Measurements from ENCODE around the gene TNNI3K. TPM values are rescaled to one million over a fixed set of nuclear protein-coding genes. Genes with fewer than 3 reads are reported as not detected.
"Not testable (repeated sequence)": the region's sequence is repeated elsewhere in the genome, so short reads cannot be mapped to it uniquely, and the experiment has no call there.

TNNI3K gene
- total RNA-seq, 2 donors from 2014 or later, result 0.59 to 0.96 TPM

DNA sequence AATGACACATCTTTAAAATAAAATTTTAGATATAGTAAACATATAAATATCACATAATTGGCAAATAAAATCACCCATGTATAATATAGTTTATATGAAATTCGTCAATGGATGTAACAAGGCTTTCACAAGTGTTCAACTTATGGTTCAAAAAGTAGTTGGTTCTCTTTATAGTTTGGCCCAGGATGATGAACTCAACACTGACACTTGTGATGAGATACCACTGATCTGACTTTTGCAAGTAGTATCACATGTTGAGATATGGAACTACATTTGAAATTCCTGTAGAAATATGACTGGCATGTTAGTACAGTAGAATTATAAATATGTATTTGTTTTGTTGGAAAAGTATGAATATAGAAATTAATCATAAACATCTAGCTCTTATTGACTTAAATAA lies 1.8 kb downstream of the TNNI3K start:
- Histone ChIP-seq H3K9ac (ENCODE audit: low read depth in 2 of 2, low read length in 2 of 2) (no peak overlapping the region), H3K27ac (no peak overlapping the region), H3K4me1 (no peaks in the 10 kb centered on the region), H3K4me3 (no peak overlapping the region), H3K36me3 (no peaks in the 10 kb centered on the region), H3K27me3 (no peaks in the 10 kb centered on the region), H3K9me3 (no peaks in the 10 kb centered on the region)
- intact Hi-C loops (cut with DNase I), result no loop called here
- TF ChIP-seq, protein P1, sequence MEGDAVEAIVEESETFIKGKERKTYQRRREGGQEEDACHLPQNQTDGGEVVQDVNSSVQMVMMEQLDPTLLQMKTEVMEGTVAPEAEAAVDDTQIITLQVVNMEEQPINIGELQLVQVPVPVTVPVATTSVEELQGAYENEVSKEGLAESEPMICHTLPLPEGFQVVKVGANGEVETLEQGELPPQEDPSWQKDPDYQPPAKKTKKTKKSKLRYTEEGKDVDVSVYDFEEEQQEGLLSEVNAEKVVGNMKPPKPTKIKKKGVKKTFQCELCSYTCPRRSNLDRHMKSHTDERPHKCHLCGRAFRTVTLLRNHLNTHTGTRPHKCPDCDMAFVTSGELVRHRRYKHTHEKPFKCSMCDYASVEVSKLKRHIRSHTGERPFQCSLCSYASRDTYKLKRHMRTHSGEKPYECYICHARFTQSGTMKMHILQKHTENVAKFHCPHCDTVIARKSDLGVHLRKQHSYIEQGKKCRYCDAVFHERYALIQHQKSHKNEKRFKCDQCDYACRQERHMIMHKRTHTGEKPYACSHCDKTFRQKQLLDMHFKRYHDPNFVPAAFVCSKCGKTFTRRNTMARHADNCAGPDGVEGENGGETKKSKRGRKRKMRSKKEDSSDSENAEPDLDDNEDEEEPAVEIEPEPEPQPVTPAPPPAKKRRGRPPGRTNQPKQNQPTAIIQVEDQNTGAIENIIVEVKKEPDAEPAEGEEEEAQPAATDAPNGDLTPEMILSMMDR (IDR thresholded peaks at IDR 0.05), result no peak
- DNase-seq, result no peak

DNA sequence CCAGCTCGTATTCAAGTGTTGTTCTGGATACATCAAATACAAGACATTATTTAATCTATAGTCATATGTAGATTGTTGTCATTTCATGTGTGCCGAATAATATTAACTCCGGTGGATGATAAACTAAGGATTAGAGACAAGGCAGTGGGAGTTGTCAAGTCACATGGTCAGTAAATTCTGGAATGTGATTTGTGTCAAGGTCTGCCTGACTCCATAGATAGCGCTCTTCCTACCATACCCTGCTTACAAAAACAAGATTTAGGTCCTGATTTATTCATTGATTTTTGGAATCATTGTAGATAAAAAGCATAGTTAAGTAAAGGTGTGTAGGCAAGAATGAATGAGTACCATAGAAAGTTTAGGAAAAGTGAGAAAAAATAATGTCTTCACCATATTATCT lies 2.6 kb downstream of the TNNI3K start:
- no peak overlapping the region for H3K4me3 ChIP-seq
- H3K9ac ChIP-seq (ENCODE audit: low read depth in 2 of 2, low read length in 2 of 2), result no peak overlapping the region
- H3K27me3 ChIP-seq, result no peaks in the 10 kb centered on the region
- no peaks in the 10 kb centered on the region for H3K9me3 ChIP-seq
- no peak overlapping the region for H3K27ac ChIP-seq
- intact Hi-C loops (cut with DNase I), result no loop called here
- no peak for DNase-seq
- no peaks in the 10 kb centered on the region for H3K4me1 ChIP-seq
- TF ChIP-seq, protein P1 (IDR thresholded peaks at IDR 0.05), result no peak
- no peaks in the 10 kb centered on the region for H3K36me3 ChIP-seq

DNA sequence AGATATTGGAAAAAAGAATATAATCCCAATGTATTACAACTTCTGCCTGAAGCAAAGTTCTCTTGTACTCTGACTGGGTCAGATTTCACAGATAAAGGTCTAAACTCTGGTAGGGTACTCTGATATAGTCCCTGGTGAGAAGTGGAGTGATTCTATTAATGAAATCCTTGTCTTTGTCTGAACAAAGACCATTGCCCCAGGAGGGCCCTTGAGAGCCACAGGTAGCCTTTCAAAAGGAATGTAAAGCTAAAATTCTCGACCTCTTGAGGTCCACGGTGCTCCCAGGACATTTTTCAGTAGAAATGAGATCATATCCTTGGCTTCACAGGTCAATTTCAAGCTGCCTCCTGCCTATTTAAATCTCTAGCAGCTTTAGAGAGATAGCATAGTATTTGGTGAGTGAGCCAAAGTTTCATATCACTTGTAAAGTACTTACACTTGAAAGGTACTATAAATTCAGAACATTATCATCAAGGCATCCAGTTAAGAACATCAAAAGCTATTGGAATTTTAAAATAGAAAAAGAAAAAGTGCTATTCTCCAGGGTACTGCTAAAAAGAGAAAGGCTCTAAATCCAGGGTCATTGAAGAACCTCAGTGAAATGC lies 10.1 kb downstream of the TNNI3K start:
- intact Hi-C loops (cut with DNase I), result no loop called here

DNA sequence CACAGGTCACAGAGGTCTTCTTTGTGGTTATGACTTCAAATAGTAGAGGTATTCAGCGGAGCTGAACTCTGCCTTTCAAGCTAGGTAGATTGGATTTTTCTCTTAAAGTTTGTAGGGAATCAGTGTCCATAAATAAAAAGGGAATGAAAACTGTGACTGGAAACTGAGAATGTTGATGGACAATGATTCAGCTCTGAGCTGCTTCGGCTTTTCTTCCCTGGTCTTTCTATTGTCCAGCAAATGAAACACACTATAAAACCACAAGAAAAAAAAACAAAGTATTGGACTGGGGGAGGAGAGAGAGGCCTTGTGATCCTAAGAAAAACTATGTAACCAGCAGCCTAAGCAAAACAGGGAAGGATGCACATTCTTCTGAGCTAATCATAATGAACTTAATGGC lies 11.1 kb downstream of the TNNI3K start:
- H3K27ac ChIP-seq, result no peak overlapping the region
- H3K27me3 ChIP-seq, result no peaks in the 10 kb centered on the region
- H3K9me3 ChIP-seq, result no peaks in the 10 kb centered on the region
- H3K4me3 ChIP-seq, result no peak overlapping the region
- no peaks in the 10 kb centered on the region for H3K36me3 ChIP-seq
- DNase-seq, result no peak
- H3K4me1 ChIP-seq, result no peaks in the 10 kb centered on the region
- TF ChIP-seq, protein P1 (IDR thresholded peaks at IDR 0.05), result no peak
- intact Hi-C loops (cut with DNase I), result no loop called here
- no peak overlapping the region for H3K9ac ChIP-seq (ENCODE audit: low read depth in 2 of 2, low read length in 2 of 2)

More for the DNA sequence above, 10.1 kb downstream of the TNNI3K start:
- Histone ChIP-seq H3K9me3 (no peaks in the 10 kb centered on the region), H3K36me3 (no peaks in the 10 kb centered on the region), H3K9ac (ENCODE audit: low read depth in 2 of 2, low read length in 2 of 2) (no peak overlapping the region), H3K4me3 (no peak overlapping the region), H3K4me1 (no peaks in the 10 kb centered on the region), H3K27me3 (no peaks in the 10 kb centered on the region), H3K27ac (no peak overlapping the region)
- DNase-seq, result no peak
- TF ChIP-seq, protein P1 (IDR thresholded peaks at IDR 0.05), result no peak

DNA sequence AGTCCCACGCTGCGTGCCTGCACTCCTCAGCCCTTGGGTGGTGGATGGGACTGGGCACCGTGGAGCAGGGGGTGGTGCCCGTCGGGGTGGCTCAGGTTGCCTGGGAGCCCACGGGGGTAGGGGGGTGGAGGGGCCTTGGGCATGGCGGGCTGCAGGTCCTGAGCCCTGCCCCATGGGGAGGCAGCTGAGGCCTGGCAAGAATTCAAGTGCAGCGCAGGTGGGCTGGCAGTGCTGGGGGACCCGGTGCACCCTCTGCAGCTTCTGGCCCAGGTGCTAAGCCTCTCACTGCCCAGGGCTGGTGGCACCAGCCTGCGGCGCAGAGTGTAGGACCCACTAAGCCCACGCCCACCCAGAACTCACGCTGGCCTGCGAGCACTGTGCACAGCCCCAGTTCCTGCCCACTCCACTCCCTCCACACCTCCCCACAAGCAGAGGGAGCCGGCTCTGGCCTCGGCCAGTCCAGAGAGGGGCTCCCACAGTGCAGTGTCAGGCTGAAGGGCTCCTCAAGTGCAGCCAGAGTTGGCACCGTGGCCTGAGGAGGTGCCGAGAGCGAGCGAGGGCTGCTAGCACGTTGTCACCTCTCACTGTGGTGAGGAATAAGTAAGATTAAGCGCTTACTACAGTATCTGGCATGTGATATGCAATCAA lies 12.8 kb downstream of the TNNI3K start:
- Histone ChIP-seq H3K9ac (ENCODE audit: low read depth in 2 of 2, low read length in 2 of 2) (no peak overlapping the region), H3K27me3 (no peaks in the 10 kb centered on the region), H3K4me1 (no peaks in the 10 kb centered on the region), H3K4me3 (no peak overlapping the region), H3K9me3 (no peaks in the 10 kb centered on the region), H3K36me3 (no peaks in the 10 kb centered on the region), H3K27ac (no peak overlapping the region)
- TF ChIP-seq, protein P1 (IDR thresholded peaks at IDR 0.05), result no peak
- intact Hi-C loops (cut with DNase I), result no loop called here
- no peak for DNase-seq

DNA sequence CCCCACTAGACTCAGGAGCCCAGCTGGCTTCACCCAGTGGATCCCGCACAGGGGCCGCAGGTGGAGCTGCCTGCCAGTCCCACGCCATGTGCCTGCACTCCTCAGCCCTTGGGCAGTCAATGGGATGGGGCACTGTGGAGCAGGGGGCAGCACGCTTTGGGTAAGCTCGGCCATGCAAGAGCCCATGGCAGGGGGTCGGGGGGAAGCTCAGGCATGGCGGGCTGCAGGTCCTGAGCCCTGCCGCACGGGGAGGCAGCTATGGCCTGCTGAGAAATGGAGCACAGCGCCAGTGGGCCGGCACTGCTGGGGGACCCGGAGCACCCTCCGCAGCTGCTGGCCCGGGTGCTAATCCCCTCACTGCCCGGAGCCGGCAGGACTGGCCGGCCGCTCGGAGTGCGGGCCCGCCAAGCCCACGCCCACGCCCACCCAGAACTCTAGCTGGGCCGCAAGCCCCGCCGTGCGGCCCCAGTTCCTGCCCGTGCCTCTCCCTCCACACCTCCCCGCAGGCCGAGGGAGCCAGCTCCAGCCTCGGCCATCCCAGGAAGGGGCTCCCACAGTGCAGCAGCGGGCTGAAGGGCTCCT lies 18.1 kb downstream of the TNNI3K start:
- H3K9me3 ChIP-seq; H3K27me3 ChIP-seq; intact Hi-C loops (cut with DNase I); H3K27ac ChIP-seq; DNase-seq; H3K9ac ChIP-seq (ENCODE audit: low read depth in 2 of 2, low read length in 2 of 2); H3K4me3 ChIP-seq; H3K36me3 ChIP-seq; H3K4me1 ChIP-seq: not testable (repeated sequence)

Measured in colonic mucosa (tissue), 4 donors.